MM.1S (cell line): ENCODE results near the gene SDHB.
A peak's percentile ranks its signal among the peaks of the same experiment; 100 is the strongest.

Experiments
- DNase-seq: peaks from one replicate; pipeline ENCODE4 v3.0.0-alpha.2; 2015
- H2AFZ ChIP-seq: fragments of 300-600 bp; sonication (generic); 2 replicates; pipeline ENCODE4 v1.6.0; 2016; ENCODE audit warnings: antibody characterized with exemption, low read length
- H3F3A ChIP-seq: fragments of 300-600 bp; sonication (generic); 2 replicates; pipeline ENCODE4 v1.6.1; 2016; ENCODE audit warnings: mild to moderate bottlenecking, antibody characterized with exemption, low read length, moderate library complexity, mixed read lengths; ENCODE audit not compliant: insufficient read depth
- H3K27ac ChIP-seq: fragments of 300-600 bp; sonication (generic); 2 replicates; pipeline ENCODE4 v1.5.1; 2016; ENCODE audit warnings: mild to moderate bottlenecking, low read length
- H3K27me3 ChIP-seq: fragments of 300-600 bp; sonication (generic); replicated peaks from 2 replicates; pipeline ENCODE4 v1.6.0; 2016; ENCODE audit warnings: low read length; ENCODE audit not compliant: insufficient read depth
- H3K36me3 ChIP-seq: fragments of 300-600 bp; sonication (generic); replicated peaks from 2 replicates; pipeline ENCODE4 v1.6.1; 2016; ENCODE audit warnings: mild to moderate bottlenecking, low read length, mixed read lengths; ENCODE audit not compliant: insufficient read depth
- H3K4me1 ChIP-seq: fragments of 300-600 bp; sonication (generic); 2 replicates; pipeline ENCODE4 v1.6.1; 2016; ENCODE audit warnings: low read length, mixed read lengths
- H3K4me2 ChIP-seq: fragments of 300-600 bp; sonication (generic); 2 replicates; pipeline ENCODE4 v1.6.0; 2016; ENCODE audit warnings: low read depth, low read length
- H3K4me3 ChIP-seq: fragments of 300-600 bp; sonication (generic); 2 replicates; pipeline ENCODE4 v1.5.1; 2016; ENCODE audit warnings: low read length, mixed read lengths
- H3K79me2 ChIP-seq: fragments of 300-600 bp; sonication (generic); 2 replicates; pipeline ENCODE4 v1.6.1; 2016; ENCODE audit warnings: mixed run types, low read length, mixed read lengths
- H3K9ac ChIP-seq: fragments of 300-600 bp; sonication (generic); 2 replicates; pipeline ENCODE4 v1.6.1; 2016; ENCODE audit warnings: low read length, mixed read lengths
- H3K9me2 ChIP-seq: fragments of 300-600 bp; sonication (generic); replicated peaks from 2 replicates; pipeline ENCODE4 v1.6.1; 2016; ENCODE audit warnings: mild to moderate bottlenecking, low read length, mixed read lengths; ENCODE audit not compliant: insufficient read depth
- H3K9me3 ChIP-seq: fragments of 300-600 bp; sonication (generic); replicated peaks from 2 replicates; pipeline ENCODE4 v1.6.1; 2016; ENCODE audit warnings: mild to moderate bottlenecking, low read length, mixed read lengths; ENCODE audit not compliant: insufficient read depth
- H4K20me1 ChIP-seq: fragments of 300-600 bp; sonication (generic); 2 replicates; pipeline ENCODE4 v1.6.1; 2016; ENCODE audit warnings: mild to moderate bottlenecking, low read length, moderate library complexity, mixed read lengths; ENCODE audit not compliant: insufficient read depth
- EZH2 ChIP-seq: fragments of 300-600 bp; sonication (generic); optimal IDR thresholded peaks from 2 replicates; pipeline ENCODE3; 2017; ENCODE audit warnings: low read depth, mild to moderate bottlenecking, antibody characterized with exemption, low read length, mixed read lengths
- EZH2phosphoT487 ChIP-seq: fragments of 300-600 bp; sonication (generic); IDR thresholded peaks from 2 replicates; pipeline ENCODE4 v1.6.1; 2018; ENCODE audit warnings: antibody characterized with exemption, low read length
- TF ChIP-seq, protein P1 (sequence below): fragments of 300-600 bp; sonication (generic); IDR thresholded peaks from 2 replicates; pipeline ENCODE4 v1.5.1; 2016; ENCODE audit warnings: antibody characterized with exemption, low read length, mixed read lengths

Gene SDHB

GRCh38 chr1:17013491-17014320, 40.1 kb downstream of the SDHB start:
- H3K4me3 ChIP-seq = no peak overlapping the region
- H4K20me1 ChIP-seq = no peaks in the 10 kb centered on the region
- H3K9me2 ChIP-seq = no peaks in the 10 kb centered on the region
- no peaks in the 10 kb centered on the region for H3K36me3 ChIP-seq
- H3K79me2 ChIP-seq = no peaks in the 10 kb centered on the region
- H3K9ac ChIP-seq = no peak overlapping the region
- no peak for DNase-seq
- peak overlapping the region; percentile 35; the same call in 1 of the 2 replicates for H3K4me2 ChIP-seq
- H3K27me3 ChIP-seq = no peaks in the 10 kb centered on the region
- no peak overlapping the region for H3K27ac ChIP-seq
- peaks cover 14% of the 10 kb centered on the region; the same call in 1 of the 2 replicates for H3F3A ChIP-seq
- H3K9me3 ChIP-seq = no peaks in the 10 kb centered on the region
- H2AFZ ChIP-seq = no peak overlapping the region
- H3K4me1 ChIP-seq = peaks cover 44% of the 10 kb centered on the region
- TF ChIP-seq, protein P1, sequence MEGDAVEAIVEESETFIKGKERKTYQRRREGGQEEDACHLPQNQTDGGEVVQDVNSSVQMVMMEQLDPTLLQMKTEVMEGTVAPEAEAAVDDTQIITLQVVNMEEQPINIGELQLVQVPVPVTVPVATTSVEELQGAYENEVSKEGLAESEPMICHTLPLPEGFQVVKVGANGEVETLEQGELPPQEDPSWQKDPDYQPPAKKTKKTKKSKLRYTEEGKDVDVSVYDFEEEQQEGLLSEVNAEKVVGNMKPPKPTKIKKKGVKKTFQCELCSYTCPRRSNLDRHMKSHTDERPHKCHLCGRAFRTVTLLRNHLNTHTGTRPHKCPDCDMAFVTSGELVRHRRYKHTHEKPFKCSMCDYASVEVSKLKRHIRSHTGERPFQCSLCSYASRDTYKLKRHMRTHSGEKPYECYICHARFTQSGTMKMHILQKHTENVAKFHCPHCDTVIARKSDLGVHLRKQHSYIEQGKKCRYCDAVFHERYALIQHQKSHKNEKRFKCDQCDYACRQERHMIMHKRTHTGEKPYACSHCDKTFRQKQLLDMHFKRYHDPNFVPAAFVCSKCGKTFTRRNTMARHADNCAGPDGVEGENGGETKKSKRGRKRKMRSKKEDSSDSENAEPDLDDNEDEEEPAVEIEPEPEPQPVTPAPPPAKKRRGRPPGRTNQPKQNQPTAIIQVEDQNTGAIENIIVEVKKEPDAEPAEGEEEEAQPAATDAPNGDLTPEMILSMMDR = no peak
- no peak for TF ChIP-seq EZH2
- no peak for TF ChIP-seq EZH2phosphoT487

- H3K9me2 ChIP-seq = no peaks in the 10 kb centered on the region
- H3K27ac ChIP-seq = no peak overlapping the region
- H3K36me3 ChIP-seq = no peaks in the 10 kb centered on the region
- H4K20me1 ChIP-seq = no peaks in the 10 kb centered on the region
- no peak overlapping the region for H3K4me3 ChIP-seq
- no peak for DNase-seq
- peaks cover 37% of the 10 kb centered on the region for H3K4me1 ChIP-seq
- TF ChIP-seq EZH2phosphoT487 (no peak), EZH2 (no peak)
- TF ChIP-seq, protein P1 = no peak
- peaks cover 11% of the 10 kb centered on the region; the same call in 1 of the 2 replicates for H3F3A ChIP-seq
- no peak overlapping the region for H2AFZ ChIP-seq
- H3K79me2 ChIP-seq = no peaks in the 10 kb centered on the region
- H3K4me2 ChIP-seq = no peak overlapping the region
- H3K9me3 ChIP-seq = no peaks in the 10 kb centered on the region
- H3K9ac ChIP-seq = no peak overlapping the region
- no peaks in the 10 kb centered on the region for H3K27me3 ChIP-seq
Observed at GRCh38 chr1:17012775-17013490, 40.9 kb downstream of the SDHB start.

DNA sequence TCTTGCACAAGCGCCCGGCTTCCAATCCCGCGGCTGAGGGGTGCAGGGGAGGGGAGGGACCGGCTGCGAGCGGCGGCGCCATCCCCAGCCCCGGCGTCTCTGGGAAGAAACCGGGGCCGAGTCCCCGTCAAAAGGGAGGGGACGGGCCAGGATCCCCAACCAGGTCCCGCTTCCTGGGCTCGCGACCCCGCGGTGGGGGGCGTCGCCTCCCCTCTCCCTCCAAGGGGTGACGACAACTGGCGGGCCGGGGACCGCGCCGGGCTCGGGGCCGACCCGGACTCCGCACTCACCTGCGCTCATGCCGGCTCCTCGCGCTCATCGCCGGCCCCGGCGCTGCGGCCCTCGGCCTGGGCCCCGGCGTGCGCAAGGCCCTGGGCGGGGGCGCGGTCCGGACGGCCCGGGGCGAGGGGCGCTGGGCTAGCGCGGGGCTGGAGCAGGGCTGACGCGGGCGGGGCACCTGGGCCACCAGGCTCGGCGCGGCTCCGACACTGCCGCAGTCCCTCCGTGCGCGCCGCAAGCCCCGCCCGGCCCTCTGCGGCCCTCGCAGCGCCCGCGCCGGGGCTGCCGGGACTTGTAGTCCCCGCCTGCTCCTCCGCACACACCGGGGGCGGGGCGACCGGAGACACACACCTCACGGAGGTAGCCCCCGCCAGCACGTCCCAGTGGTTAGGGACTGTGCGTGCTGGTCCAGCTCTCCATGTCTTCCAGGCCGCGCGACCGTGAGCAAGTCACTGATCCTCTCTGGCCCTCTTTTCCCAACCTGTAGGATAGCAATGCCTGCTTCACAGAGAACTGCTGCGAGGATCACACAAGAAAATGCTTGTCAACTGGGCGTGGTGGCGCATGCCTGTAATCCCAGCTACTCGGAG, 42.2 kb downstream of the SDHB start, which contains the start of gene ATP13A2:
Gene ATP13A2 (minus strand): TSS at position 490 of the 869 bp plus-strand sequence. CDS start 190 bp downstream, at position 300.
- Histone ChIP-seq H2AFZ (peak within 1 kb of the TSS; percentile 88), H3K9me3 (no peaks in the 10 kb centered on the region), H3K36me3 (no peaks in the 10 kb centered on the region), H3K79me2 (no peaks in the 10 kb centered on the region), H3K4me3 (peak within 1 kb of the TSS; percentile 81), H4K20me1 (no peaks in the 10 kb centered on the region), H3K4me2 (peak within 1 kb of the TSS; percentile 99), H3K4me1 (peaks cover 37% of the 10 kb centered on the region), H3K9ac (peak within 1 kb of the TSS; percentile 39; the same call in 1 of the 2 replicates), H3K27ac (no peak within 1 kb of the TSS), H3F3A (peaks cover 11% of the 10 kb centered on the region; the same call in 1 of the 2 replicates), H3K9me2 (no peaks in the 10 kb centered on the region), H3K27me3 (no peaks in the 10 kb centered on the region)
- peak; percentile 90 for DNase-seq
- TF ChIP-seq, protein P1 = no peak
- no peak for TF ChIP-seq EZH2phosphoT487
- TF ChIP-seq EZH2 = no peak
